DMS 273 (cell line): ENCODE results near the gene CRACR2A.
A peak's percentile ranks its signal among the peaks of the same experiment; 100 is the strongest.

Experiments
- DNase-seq: peaks from one replicate; lab custom pipeline; 2025; ENCODE audit not compliant: unreplicated experiment; lab: John Stamatoyannopoulos, UW

CRACR2A gene

DNA sequence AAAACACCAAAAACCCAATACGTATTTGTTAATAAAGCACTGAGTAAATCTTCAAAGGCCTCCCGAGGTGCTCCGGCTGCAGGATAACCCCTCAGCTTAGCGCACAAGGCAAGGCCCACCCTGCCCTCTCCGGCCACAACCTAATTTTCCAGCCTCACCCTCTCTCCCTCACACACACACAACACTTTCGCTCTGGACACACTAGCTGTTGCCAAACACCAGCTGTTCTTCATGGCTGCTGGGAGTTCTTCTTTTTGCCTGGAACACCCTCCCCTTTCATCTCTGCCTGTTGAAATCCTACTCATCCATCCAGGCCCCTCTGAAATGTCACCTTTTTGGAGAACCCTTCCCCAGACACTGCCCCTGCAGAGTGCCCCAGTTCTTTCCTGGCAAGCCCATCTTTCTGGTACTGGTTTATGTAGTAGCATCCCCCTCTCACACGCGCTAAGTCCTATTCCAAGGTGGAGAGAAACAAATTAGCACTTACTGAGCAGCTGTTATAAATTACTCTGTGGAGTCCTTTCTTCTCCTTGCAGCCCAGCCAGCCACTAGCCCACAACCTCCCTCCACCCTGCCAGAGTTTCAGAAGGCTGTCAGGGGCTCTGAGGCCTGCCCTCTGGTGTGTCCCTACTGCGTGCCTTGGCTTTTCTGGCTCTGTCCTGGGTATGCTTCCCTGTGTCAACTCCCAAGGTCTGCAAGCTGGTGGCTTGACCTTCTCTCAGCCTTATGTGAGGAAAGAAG lies 805 bp upstream of the CRACR2A start:
- peak; percentile 54 for DNase-seq

DNA sequence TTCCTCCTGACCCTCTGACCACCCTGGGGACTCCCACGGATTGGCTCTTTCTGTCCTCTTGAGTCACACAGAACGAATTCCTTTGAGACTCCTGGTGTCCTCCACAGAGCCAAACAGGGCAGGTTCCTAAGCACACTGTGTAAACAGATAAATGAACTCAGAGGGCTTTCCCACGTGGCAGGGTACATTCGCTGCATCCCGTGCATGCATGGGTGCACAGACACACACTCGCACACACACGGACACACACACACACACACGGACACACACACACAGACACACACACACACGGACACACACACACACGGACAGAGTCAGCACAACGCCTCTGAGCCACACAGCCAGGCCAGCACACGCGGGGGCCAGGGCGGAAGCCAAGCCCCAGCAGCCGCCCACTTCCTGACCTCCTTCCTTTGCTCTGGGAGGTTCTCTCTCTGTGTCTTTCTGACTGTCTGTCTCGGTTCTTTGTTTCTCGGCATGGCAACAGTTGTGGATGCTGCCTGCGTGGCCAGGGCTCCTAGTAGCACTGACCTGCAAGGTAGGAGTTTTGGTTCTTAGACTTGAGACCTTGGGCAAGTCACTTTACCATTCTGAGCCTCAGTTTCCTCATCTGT lies 706 bp downstream of the CRACR2A start:
- peak; percentile 48 for DNase-seq

DNA sequence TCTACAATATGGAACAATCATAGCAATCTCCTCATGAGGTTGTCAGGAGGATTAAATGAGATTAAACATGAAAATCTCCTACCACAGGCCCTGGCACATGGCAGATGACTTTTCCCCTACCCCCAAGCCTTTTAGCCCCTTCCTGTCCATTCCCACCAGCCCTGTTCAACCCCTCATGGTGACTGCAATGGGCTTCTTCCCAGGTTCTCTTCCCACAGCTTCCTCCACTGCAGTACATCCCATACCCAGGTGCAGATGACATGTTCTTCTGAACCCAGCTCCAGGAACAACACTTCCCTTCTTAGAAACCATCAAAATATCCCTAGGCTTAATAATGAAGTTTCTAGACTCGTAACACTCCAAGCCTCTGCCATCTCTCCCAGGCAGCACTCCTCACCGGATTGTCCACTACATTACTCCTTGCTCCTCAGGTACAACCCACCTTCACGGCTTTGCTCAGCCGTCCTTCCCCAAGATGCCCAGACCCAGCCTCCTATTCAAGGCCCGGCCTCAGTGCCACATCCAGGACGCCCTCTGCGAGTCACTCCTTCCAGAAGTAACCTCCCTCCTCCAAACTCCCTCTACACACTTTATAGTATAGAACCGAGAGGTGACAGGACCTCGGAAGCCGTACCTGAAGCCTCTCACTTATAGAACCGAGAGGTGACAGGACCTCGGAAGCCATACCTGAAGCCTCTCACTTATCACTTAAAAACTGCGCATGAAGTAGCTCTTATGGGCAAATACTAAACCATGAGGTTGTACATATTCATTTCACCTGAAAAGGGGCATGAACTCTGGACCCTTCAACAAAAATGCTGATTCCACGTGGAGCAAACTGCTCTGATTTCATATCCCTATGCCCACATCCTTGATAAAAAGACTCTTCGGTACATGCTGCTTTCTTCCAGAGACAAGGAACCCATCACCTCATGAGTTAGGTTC lies 1.5 kb downstream of the CRACR2A start:
- no peak for DNase-seq

DNA sequence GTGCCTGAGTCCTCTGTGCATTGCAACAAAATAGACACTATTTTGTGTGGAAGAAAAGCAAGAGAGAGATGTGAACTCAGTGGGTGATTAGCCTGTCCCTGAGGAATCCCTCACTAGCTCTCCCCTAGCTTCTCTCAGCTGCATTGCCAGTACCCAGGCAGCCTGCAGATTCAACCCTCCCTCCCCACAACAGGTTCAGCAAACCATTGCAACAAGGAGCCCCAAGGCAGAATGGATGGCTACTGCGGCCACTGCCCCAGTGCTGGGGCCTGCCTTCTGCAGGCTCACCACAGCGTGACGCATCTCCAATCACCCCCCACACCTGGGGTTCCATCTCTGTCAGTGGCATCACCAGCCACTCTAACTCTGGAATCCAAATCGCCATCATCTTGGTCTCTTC lies 2.3 kb downstream of the CRACR2A start:
- DNase-seq = no peak

DNA sequence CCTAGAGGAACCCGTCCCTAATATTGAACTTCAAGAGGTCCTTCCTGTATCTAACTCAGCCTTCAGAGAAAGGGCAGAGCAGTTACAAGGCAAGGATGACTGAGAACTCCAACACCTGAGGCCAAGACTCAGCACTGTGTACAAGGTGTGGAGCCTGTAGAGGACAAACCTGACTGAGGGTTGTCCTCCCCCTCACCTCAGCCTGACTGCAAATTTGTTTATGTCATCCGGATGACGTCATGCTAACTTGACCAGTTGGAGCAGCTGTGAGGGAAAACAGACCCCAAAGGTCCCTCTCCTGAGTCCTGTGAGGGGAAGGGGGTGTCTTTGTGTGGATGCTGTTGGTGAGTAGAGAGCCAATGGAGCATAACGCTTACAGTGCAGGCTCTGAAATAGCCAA lies 4.3 kb downstream of the CRACR2A start:
- peak; percentile 15 for DNase-seq

DNA sequence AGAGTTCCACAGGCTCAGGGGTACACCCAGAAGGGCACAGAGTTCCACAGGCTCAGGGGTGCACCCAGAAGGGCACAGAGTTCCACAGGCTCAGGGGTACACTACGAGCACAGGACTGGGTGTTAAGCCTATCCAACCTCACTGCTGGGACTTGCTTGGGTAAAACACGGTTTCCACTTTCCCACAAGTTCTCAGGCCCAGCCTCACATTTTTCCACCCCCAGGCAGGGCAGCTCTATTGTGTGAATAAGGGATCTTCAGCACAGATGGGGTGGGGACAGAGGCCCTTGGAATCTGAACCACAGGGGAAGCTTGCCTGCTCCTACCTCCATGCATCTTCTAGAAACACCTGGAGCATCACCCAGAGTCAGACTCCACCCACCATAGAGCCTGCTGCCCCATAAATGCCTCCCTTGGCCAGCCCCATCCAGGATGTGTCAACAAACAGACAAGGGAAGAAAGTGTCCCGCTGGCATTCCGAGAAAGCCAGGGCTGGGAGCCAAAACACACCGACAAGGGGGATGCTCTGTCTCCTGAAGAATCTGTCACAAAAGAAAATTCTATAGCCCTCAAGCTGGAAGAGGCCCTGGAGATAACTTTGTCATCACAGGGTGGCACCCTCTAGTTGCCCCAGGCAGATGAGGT lies 4.8 kb downstream of the CRACR2A start:
- DNase-seq = no peak

DNA sequence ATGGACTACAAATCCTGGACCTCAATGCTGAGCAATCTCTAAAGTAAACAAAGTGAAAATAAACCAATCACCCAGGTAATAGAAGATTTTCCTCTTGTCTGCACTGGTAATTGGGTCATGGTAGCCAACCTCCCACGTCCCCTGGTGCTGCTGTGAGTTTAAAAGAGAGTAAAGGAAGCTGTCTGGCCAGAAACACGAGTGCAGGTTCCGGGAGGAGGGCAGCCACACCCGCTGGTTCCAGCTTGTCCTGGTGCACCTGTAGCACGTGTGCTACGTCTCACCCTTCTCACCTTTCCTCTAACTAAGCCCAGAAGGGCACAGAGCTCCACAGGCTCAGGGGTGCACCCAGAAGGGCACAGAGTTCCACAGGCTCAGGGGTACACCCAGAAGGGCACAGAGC lies 5.4 kb downstream of the CRACR2A start:
- no peak for DNase-seq

DNA sequence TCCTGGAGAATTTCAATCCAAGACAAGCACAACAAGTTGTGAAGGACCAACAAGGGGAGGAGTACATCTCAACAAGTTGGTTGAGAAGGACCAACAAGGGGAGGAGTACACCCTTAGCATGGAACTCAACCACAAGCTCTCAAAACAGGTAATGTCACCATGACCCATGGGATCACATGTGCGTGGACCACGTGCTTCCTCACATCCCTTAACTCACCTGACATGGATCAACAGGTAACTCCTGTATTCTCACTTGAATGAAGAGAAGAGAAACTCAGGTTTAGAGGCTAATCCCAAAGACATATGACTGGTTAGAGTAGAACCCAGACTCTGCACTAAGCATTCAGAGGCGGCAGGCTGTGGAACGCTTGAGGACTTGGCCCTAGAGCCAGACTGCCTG lies 6.2 kb downstream of the CRACR2A start:
- no peak for DNase-seq

DNA sequence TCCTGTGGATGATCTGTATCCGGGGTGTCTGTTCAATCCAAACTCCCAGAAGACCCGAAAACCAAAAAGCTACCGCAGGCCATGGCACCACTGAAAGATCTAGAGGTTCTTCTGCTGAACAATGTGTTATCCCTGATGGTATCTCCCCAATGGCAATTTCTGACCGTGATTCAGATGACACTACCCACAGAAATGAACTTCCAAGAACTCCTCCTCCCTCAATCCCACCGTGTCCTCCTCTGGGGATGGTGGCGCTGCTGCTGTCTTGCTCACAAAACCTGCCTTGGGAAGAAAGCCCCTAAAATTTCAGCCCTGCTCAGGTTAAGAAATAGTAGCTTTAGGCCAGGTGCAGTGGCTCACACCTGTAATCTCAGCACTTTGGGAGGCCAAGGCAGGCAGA lies 7.8 kb downstream of the CRACR2A start:
- DNase-seq = no peak

DNA sequence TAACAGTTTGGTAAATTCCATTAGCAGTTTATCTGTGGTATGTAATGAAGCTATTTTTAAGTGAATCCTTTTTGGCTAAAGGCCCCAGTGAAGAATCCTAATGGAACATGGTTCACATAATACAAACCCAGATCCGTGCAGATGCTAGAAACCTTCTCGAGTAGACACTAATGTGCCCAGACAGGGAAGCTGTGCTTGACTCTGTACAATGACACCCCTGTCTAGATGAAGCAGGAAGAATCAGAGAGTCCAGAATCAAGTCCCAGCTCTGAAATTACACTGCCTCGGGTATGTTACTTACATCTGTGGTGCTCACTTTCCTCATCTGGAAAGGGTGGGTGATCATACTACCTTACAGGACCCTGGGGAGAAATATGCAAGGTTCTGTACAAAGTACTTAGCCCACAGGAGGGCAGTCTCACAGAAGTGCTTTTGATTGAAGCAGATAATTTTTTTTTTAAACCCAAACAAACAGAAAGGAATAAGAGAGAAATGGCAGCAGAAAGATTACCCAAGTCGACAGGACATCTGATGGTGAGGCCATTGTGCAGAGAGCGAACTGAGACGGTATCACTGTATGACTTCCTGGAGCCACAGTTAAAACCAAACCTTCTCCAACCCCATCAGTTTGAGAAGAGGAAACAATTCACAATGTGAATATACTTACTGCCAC lies 8.5 kb downstream of the CRACR2A start:
- DNase-seq = no peak

DNA sequence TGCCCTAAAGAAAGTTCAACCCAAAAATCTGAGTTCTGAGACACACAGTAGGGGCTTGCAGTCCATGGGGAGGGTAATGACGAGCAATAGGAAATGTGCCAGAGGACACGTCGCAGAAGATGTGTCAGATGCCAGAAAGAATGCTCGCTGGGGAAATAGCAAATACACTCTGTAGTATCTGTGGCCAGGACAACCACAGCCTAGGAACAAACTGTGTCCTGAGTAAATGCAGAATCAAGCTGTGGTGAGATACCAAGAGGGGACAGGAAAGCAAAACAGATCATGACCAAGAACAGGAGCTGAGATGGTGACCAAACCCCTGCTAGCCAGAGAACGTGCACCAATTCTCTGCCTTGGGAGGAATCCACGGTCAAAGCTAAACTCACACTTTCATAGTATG lies 9.1 kb downstream of the CRACR2A start:
- DNase-seq = no peak

DNA sequence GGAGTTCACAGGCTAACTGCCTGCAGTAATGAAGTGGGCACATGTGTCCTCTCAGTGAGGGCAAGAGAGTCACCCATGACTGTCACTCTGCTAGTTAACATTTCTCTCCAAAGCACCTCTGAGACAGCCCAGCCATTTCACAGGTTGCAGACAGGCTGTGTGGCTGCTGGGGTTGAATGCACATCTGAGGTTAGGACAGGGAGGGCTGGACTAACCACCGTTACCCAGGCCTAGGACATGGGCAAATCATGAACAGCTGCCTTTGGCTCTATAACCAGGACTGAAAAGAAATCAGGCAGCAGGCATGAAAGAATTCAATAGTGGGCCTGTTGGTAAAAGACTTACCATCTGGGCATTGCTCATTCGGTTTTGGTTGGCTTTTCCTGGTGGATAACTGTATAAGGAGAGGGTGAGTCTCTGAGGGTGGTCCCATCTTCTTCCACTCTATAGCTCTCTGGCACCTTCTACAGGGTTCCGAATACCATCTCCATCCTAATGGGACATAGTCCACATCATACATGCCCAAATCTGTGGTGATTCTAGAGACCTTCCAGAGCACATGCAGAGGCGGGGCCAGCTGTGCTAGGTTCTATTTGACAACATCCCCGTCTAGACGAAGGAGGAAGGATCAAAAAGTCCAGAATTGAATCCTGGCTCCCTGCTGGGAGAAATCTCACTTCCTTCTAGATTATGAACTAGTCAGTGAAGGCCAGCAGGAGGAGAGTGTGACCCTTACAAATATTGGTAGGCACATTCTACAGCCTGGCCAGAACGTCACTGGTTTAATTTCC lies 10.8 kb downstream of the CRACR2A start:
- DNase-seq = no peak

DNA sequence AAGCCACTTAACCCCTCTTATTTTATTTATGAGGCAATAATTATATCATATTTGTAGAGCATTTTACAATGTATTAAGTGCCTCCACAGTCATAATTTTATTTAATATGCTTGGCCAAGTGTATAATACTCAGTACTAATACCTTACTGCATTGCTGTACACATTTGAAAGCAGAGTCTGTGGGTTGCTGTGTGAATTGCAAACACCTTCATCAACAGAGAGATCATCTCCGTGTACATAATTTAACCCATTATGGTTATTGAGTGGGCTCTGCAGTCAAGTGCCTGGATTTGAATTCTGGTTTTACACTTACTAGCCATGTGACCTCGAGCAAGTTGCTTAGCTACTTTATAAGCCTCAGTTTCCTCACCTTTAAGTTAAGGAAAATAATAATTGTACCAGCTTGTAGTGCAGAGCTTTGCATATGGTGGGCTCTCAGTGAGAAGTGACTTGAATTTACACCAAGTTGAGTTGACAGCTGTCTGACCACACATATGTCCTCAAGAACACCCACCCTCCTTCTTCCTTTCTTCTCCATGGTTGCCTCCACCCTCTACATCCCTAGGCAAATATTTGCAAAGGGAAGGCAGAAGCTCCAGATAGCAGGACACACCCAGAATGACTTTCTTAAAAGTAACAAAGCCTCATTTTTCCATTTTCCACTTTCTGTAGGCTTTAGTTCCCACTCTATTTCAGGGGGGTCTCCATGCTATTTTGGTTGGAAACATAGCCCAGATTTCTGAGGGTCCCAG lies 12.3 kb downstream of the CRACR2A start:
- DNase-seq = no peak

DNA sequence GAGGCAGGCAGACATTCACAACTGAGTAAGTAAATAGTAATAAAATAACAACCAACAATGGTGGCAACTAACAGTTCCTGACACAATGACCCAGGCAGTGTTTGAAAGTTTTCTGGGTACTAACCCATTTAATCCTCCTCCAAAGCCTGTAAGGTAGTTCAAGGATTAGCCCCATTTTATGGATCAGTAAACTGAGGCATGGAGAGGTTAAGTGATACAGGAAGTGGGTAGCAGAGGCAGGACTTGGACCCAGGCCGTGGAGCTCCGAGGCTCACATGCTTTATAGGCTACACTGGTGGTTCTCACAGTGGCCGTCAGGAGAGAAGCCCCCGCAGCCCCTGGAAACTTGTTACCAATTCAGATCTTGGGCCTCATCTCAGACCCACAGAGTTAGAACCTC lies 17.5 kb downstream of the CRACR2A start:
- DNase-seq = no peak

DNA sequence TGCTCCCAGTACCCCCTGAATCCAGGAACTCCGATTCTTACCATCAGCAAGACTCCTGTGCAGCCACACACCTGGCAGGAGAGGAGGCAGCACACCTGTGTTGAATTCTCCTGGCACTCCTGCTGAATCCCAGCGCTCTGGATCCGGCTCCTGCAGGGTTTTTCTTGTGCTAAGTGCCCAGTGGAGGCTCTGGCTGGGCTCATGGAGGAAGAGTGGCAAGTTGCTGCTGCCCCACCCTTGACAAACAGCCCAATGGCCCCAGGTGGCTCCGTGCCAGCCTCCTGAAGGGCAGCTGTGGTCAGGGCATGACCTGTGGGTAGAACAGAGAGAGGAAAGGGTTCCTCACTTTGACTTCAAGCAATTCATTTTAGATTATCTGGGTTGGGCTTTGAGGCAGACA lies 20.0 kb downstream of the CRACR2A start:
- DNase-seq = no peak

DNA sequence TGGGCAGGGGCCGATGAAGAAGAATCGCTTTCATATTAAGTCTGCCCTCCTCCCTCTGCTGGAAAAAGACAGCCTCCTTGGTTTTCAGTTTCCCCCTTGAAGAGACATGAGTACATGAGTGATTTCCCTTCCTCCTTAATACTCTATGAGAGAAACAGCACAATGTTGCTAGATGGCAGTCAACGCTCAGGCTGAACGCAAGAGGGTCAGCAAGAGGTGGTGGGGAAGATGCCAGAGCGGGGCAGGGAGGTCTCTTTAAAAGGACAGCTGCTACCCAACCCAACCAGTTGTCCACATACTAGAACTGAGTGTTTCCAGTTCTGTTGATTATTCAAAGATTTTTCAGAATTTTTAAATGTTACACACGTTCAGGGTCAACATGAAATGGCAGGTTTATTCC lies 22.8 kb downstream of the CRACR2A start:
- no peak for DNase-seq

DNA sequence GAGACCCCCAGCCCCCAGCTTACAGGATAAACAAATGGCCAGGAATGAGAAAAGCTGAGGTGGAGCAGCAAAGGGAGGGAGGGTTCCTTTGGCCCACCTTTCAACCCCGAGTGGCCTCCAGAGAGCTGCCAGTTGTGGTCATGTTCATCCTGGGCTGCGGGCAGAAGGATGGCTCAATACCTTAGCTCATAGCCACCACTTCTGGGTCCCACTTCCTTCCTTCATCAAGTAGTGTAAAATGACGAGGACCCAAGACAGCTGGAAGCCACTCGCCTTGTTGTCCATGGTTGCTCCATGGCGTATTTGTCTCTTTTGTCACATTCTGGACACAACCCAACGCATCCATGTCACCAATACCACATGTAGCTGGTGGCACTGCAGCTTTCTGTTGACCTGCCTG lies 24.2 kb downstream of the CRACR2A start:
- no peak for DNase-seq

DNA sequence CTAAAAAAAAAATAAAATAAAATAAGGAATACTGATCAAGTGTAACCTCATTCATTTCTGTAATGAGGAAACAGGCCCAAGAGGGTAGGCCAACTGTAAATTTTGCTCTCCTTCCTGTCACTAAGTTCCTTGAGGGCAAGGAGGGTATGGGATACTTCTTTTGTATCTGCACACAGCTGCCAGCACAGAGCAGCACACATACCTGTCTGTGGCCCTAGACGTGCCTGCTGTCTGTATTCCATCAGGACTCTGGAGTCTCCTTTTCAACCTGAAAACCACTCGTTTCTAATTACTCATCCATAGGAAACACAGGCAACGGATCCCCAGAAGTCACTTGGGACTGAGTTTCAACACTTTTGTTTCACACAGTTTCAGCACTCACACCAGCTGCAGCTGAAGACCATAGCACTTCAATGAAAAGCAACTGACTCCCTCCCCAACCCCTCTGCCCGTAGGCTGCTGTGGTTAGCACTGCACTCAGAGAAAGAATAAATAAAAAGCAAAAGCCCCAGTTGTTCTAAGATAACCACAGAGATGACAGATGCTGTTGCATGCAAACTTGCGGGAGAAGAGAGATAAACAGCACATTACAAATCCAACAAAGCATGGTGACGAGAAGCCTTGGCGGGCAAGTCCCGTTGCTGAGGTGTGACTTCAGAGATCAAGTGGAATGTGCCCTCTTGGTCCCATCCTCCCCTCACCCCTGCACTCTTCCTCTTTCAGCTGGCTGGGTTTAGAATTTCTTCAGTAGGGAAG lies 24.9 kb downstream of the CRACR2A start:
- no peak for DNase-seq

DNA sequence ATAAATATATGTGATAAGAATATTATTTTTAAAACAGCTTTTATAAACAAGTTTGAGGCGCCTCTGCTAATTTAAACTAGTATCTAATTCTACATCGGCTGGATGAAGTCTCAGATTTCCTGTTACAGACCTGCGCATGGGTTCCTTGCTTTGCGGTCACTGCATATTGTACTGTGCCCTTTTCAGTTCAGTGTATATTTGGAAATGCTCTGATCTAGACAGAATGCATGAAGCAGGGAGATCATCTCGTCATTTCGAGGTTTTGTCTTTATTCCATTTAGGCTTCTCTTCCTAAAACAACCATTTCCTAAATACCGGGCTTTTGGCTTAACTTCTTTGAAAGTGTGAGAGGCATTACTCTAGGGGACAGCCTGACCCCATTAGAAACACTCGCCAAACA lies 25.6 kb downstream of the CRACR2A start:
- DNase-seq = no peak
